Smooth muscle cell (in vitro differentiated cells): Measurements from ENCODE around the gene ASIC1. TPM values are rescaled to one million over a fixed set of nuclear protein-coding genes. Genes with fewer than 3 reads are reported as not detected.

Experiments
- DNase-seq: peaks from one replicate; lab custom pipeline; 2025; ENCODE audit not compliant: unreplicated experiment; lab: John Stamatoyannopoulos, UW
- H2AFZ ChIP-seq: fragments of 200-600 bp; sonication (generic); 2 replicates; pipeline ENCODE4 v1.6.0; 2016; ENCODE audit warnings: antibody characterized with exemption, low read depth, mild to moderate bottlenecking
- H3F3A ChIP-seq: fragments of 200-600 bp; sonication (generic); 2 replicates; pipeline ENCODE4 v1.6.0; 2017; ENCODE audit warnings: antibody characterized with exemption, low read depth
- H3K27ac ChIP-seq: fragments of 200-600 bp; sonication (generic); 2 replicates; pipeline ENCODE4 v1.5.1; 2016; ENCODE audit warnings: low read depth, mild to moderate bottlenecking
- H3K27me3 ChIP-seq: fragments of 200-600 bp; sonication (generic); 2 replicates; pipeline ENCODE4 v1.6.1; 2016; ENCODE audit warnings: low read depth, mild to moderate bottlenecking
- H3K36me3 ChIP-seq: fragments of 200-600 bp; sonication (generic); 2 replicates; pipeline ENCODE4 v1.5.1; 2016; ENCODE audit warnings: low read depth
- H3K4me1 ChIP-seq: fragments of 200-600 bp; sonication (generic); 2 replicates; pipeline ENCODE4 v1.5.1; 2016; ENCODE audit warnings: low read depth
- H3K4me2 ChIP-seq: fragments of 200-600 bp; sonication (generic); 2 replicates; pipeline ENCODE4 v1.6.0; 2016; ENCODE audit warnings: mild to moderate bottlenecking
- H3K4me3 ChIP-seq: fragments of 200-600 bp; sonication (generic); 2 replicates; pipeline ENCODE4 v1.5.1; 2016; ENCODE audit warnings: mild to moderate bottlenecking
- H3K79me2 ChIP-seq: fragments of 200-600 bp; sonication (generic); 2 replicates; pipeline ENCODE4 v1.6.0; 2016; ENCODE audit warnings: low read depth, mild to moderate bottlenecking
- H3K9ac ChIP-seq: fragments of 200-600 bp; sonication (generic); 2 replicates; pipeline ENCODE4 v1.6.0; 2016; ENCODE audit warnings: low read depth
- H3K9me3 ChIP-seq: fragments of 200-600 bp; sonication (generic); replicated peaks from 2 replicates; pipeline ENCODE4 v1.5.1; 2016; ENCODE audit warnings: low read depth
- H4K20me1 ChIP-seq: fragments of 200-600 bp; sonication (generic); 2 replicates; pipeline ENCODE4 v1.6.0; 2016; ENCODE audit warnings: low read depth
- CTCF ChIP-seq: fragments of 200-600 bp; sonication (generic); IDR thresholded peaks from 2 replicates; pipeline ENCODE4 v1.5.1; 2017; ENCODE audit warnings: borderline replicate concordance, mild to moderate bottlenecking, antibody characterized with exemption; ENCODE audit not compliant: insufficient read depth, poor library complexity, severe bottlenecking
- WGBS: methylation state at CpG from one replicate; pipeline ENCODE4 v1.1.7; 2016; ENCODE audit warnings: low lambda C conversion rate; 5-methylcytosine and 5-hydroxymethylcytosine counted together
- polyA plus RNA-seq: library from polyadenylated mRNA; unstranded; fragments of >200 nt; fragmentation: Nextera tagmentation; extraction: Ambion mirVana; gene quantifications from 2 replicates; pipeline ENCODE4 v1.2.1, GENCODE V29; 2016
- total RNA-seq: library from RNA; depleted of rRNA; stranded (reverse); fragments of >200 nt; gene quantifications from 2 replicates; pipeline ENCODE4 v1.2.3, GENCODE V29; 2014

ASIC1 gene
- total and polyA plus RNA-seq, 2 experiments from 2014 or later = 0.45 to 1.5 TPM

GRCh38 chr12:50085615-50086072, 28.2 kb downstream of the ASIC1 start:
- Histone ChIP-seq H3K4me2 (peak overlapping the region; percentile 97), H3K4me3 (peak overlapping the region; percentile 95), H4K20me1 (peaks cover 23% of the 10 kb centered on the region), H3F3A (peaks cover 13% of the 10 kb centered on the region), H3K79me2 (peaks cover 10% of the 10 kb centered on the region), H3K27me3 (no peaks in the 10 kb centered on the region), H3K4me1 (no peaks in the 10 kb centered on the region), H3K9ac (peak overlapping the region; percentile 90), H3K9me3 (no peaks in the 10 kb centered on the region), H2AFZ (no peak overlapping the region), H3K36me3 (peaks cover 13% of the 10 kb centered on the region), H3K27ac (peak overlapping the region; percentile 77)
- no peak for TF ChIP-seq CTCF
- 37% methylated on average over 6 of the region's 8 CpGs for WGBS
- DNase-seq = no peak

GRCh38 chr12:50086148-50086547, 28.8 kb downstream of the ASIC1 start:
- peak overlapping the region; percentile 97 for H3K4me2 ChIP-seq
- no peak overlapping the region for H3K9ac ChIP-seq
- H2AFZ ChIP-seq = no peak overlapping the region
- no peaks in the 10 kb centered on the region for H3K27me3 ChIP-seq
- H3K4me1 ChIP-seq = no peaks in the 10 kb centered on the region
- no peak overlapping the region for H3K27ac ChIP-seq
- H3F3A ChIP-seq = peaks cover 13% of the 10 kb centered on the region
- H3K36me3 ChIP-seq = peaks cover 13% of the 10 kb centered on the region
- peak overlapping the region; percentile 95 for H3K4me3 ChIP-seq
- no peak for DNase-seq
- 92% methylated on average over 5 of the region's 5 CpGs for WGBS
- H3K9me3 ChIP-seq = no peaks in the 10 kb centered on the region
- no peak for TF ChIP-seq CTCF
- peaks cover 23% of the 10 kb centered on the region for H4K20me1 ChIP-seq
- peaks cover 10% of the 10 kb centered on the region for H3K79me2 ChIP-seq

GRCh38 chr12:50087151-50087550, 29.8 kb downstream of the ASIC1 start:
- H3K36me3 ChIP-seq = peaks cover 16% of the 10 kb centered on the region
- no peak overlapping the region for H2AFZ ChIP-seq
- no peak overlapping the region for H3K9ac ChIP-seq
- WGBS = 95% methylated on average over 9 of the region's 9 CpGs
- no peak overlapping the region for H3K27ac ChIP-seq
- no peak overlapping the region for H3K4me2 ChIP-seq
- no peaks in the 10 kb centered on the region for H3K27me3 ChIP-seq
- no peak for TF ChIP-seq CTCF
- H3K4me1 ChIP-seq = no peaks in the 10 kb centered on the region
- H3F3A ChIP-seq = peaks cover 13% of the 10 kb centered on the region
- no peaks in the 10 kb centered on the region for H3K9me3 ChIP-seq
- no peak for DNase-seq
- H3K79me2 ChIP-seq = peaks cover 10% of the 10 kb centered on the region
- no peak overlapping the region for H3K4me3 ChIP-seq
- H4K20me1 ChIP-seq = peaks cover 23% of the 10 kb centered on the region

- Histone ChIP-seq H3K4me3 (no peak overlapping the region), H3K27me3 (no peaks in the 10 kb centered on the region), H2AFZ (no peak overlapping the region), H4K20me1 (peaks cover 23% of the 10 kb centered on the region), H3K27ac (no peak overlapping the region), H3K4me2 (no peak overlapping the region), H3K79me2 (peaks cover 10% of the 10 kb centered on the region), H3K4me1 (no peaks in the 10 kb centered on the region), H3K36me3 (peaks cover 16% of the 10 kb centered on the region), H3K9ac (no peak overlapping the region), H3K9me3 (no peaks in the 10 kb centered on the region), H3F3A (peaks cover 13% of the 10 kb centered on the region)
- no peak for TF ChIP-seq CTCF
- 64% methylated on average over 3 of the region's 3 CpGs for WGBS
- no peak for DNase-seq
Observed at GRCh38 chr12:50087995-50088394, 30.6 kb downstream of the ASIC1 start.
